Measurements from ENCODE around the gene GUK1.

The GUK1 gene

DNA sequence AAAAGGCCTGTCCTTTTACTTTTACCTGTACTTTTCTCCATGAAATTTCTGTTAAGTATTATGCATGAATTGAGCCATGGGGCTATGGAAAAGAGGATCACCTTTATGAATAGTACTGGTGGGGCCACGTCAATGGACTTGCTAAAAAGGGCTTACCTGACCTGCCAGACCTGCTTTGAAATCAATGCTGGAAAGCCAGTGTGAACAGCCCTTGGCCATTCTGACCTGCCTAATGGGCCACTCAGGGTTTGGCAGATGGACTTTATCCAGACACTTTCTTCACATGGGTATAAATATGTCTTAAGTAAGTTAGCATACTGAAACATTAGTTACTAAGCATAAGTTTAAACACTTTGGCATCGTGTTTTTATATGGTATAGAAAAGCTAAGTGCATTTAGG, 8.3 kb upstream of the GUK1 start:
- DNase-seq (ENCODE audit: low spot score): no peak

DNA sequence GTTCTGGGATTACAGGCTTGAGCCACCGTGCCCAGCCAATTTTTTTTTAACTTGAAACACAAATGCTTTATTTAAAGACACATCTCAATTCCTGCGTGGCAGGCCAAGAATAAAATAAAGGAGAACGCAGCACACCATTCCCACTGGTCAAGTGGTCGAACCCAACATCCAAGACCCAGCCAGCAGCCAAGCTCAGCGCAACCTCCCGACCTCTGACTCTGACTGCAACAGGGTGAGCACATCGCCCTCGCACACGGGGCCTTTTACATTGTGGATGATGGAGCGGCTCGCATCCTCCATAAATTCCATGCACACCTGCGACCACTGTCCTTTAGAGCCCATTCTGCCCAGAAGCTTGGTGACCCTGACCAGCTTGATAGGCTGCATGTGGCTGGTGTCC, 5.5 kb upstream of the GUK1 start:
- no peak for DNase-seq (ENCODE audit: low spot score)

DNA sequence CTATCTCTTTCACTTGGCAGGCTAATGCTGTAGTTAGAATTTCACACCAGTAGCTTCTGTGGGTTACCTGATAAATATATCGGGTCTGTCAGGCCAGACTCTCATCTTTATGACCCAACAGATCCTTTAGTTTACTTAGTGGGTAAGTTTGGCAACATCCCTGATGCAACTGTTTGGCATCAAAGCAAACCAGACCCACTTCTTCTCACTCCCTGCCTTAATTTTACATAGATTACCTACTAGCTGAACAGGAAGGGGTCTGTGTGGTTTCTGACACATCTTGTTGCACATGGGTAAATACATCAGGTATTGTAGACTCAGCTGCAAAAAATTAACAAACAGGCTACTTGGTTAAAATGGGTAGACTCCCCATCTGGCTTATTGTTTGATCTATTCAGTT, 3.2 kb upstream of the GUK1 start:
- no peak for DNase-seq (ENCODE audit: low spot score)

DNA sequence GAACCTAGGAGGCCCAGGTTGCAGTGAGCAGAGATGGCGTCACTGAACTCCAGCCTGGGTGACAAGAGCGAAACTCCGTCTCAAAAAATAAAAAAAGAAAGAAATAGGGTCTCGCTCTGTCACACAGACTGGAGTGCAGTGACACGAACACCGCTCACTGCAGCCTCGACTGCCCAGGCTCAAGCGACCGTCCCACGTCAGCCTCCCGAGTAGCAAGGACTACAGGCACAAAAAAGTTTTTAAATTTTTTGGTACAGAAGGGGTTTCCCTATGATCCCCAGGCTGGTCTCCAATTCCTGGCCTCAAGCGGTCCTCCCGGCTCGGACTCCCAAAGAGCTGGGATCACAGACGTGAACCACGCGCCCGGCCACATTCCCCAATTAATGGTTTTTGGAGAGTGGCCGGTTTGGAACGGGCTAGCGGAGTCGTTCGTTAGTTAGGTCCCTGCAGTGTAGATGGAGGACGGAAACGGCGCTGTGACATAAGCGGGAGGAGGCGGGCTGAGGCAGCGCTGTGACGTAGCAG, 611 bp upstream of the GUK1 start:
- no peak for DNase-seq (ENCODE audit: low spot score)

DNA sequence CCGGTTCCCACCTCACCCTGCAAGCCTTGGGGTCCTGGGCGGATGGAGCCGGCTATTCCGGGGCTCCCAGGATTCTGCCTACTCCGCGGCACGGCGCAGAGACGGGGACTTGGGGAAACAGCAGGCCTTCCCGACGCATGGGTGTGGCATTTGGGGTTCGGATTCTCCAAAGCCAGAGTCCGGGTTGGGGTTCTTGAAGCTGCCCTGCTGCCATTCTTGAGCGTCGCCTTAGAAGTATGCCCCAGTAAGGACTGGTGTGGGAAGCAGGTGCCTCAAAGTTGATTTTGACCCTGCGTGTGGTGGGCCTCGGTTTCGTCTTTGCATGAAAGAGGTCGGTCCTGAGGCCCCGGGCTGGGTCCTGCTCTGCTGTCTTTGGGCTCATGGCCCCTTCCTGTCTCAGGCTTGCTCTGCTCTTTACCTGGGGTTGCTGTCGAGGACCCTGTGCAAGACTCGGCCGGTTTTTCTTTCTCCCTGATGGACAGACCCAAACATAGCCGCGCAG, 696 bp downstream of the GUK1 start:
- DNase-seq (ENCODE audit: low spot score): no peak

DNA sequence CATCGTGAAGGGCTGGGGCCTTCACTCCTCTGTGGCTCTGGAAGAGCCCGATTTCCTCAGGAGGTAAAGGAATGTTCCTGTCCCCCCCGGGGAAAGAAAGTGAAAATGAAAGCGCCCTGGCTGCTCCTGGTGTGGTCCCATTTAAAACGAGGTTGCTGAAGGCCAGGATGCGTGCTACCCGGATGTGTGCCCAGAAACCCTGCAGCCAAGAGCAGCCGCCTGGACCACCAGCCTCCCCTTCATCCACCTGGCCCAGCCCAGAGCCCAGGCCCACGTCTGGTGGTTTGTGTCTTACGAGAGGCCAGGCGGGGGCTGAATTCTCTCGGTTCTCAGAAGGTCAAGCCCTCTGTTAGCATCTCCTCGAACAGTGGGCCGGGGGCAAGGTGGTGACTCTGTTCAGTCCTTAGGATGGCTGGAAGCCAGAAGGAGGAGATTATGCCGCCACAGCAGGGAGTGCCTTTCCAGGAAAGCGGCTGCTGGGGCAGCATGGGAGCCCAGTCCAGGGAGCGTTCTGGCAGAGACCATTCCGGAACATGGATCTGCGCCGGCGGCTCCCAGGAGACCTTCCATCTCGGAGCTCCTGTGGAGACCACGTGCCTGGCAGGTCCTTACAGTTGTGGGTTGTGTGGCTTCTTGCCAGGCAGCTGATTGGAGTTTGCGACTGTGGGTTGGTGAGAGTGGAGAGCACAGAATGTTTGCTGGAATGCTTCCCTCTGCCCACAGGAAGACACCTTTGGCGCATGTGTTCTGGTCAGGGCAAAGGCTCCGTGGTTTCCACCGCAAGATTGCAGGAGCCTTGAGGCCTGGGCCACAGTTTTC, 1.4 kb downstream of the GUK1 start:
- DNase-seq (ENCODE audit: low spot score): peak; percentile 37

DNA sequence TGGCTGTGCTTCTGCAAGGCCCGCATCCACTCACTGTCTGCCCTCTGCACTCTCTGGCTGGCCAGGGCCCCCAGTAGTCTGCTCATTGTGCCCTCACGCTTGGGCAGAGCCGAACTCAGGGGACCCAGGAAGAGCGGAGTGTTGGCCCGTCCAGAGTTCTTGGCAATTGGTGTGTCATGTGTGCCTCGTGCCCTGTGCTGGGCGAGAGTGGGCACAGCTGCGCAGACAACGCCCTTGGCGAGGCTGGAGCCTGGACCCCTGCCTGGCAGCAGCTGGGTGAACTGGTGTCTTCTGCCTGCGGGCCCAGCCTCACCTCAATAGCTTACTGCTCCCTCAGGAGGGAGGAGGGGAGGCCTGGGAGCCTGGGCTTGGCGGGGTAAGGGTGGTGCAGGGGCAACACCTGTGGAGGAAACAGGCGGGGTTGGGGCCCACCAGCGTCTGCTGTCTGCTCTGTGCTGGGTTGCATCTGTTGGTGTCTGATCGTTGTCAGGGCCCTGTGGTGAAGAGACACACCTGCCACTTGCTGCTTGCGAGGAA, 2.1 kb downstream of the GUK1 start:
- no peak for DNase-seq (ENCODE audit: low spot score)

DNA sequence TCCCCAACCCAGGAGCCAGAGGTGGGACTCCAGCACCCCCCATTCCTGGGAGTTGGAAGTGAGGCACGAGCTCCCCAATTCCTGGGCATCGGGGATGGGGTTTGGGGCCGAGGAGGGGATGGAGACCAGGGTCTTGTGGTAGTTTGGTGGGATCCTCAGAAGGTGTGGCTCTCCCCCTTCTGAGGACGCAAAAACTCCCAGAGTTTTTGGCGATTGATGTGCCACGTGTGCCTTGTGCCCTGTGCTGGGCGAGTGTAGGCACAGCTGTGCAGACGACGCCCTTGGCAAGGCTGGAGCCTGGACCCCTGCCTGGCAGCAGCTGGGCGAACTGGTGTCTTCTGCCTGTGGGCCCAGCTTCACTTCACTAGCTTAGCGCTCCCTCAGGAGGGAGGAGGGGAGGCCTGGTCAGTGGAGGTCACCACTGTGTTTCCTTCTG, 2.6 kb downstream of the GUK1 start:
- DNase-seq (ENCODE audit: low spot score): no peak

DNA sequence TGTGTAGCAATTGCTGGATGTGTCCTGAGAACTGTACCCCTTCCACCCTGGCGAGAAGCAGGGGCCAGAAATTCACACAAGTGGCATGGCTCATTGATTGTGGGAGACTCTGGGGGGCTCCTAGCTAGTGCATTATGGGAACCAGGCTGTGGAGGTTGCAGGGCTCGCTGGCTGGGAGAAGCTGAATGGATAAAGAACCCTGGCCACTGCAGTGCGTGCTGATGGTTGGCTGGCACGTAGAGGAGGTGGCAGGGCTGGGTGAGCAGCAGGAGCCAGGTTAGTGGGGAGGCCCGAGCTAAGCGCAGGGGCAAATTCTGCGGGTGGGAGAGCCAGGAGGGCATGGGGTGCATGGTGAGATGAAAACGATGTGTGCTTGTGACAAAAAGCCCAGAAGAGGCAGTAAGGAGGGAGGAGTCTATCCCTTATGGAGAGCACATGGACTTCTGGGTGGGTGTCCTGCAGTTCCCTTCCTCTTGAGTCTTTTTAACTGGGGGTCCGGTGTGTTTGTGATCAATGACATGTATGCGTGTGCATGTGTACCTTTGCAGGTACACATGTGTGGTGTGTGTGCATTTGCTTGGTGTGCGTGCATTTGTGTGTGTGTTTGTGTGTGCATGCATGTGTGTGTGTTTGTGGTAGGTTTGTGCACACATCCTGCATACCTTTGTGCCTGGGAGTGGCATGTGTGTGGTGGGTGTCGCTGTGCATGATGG, 3.6 kb downstream of the GUK1 start:
- DNase-seq (ENCODE audit: low spot score): no peak

DNA sequence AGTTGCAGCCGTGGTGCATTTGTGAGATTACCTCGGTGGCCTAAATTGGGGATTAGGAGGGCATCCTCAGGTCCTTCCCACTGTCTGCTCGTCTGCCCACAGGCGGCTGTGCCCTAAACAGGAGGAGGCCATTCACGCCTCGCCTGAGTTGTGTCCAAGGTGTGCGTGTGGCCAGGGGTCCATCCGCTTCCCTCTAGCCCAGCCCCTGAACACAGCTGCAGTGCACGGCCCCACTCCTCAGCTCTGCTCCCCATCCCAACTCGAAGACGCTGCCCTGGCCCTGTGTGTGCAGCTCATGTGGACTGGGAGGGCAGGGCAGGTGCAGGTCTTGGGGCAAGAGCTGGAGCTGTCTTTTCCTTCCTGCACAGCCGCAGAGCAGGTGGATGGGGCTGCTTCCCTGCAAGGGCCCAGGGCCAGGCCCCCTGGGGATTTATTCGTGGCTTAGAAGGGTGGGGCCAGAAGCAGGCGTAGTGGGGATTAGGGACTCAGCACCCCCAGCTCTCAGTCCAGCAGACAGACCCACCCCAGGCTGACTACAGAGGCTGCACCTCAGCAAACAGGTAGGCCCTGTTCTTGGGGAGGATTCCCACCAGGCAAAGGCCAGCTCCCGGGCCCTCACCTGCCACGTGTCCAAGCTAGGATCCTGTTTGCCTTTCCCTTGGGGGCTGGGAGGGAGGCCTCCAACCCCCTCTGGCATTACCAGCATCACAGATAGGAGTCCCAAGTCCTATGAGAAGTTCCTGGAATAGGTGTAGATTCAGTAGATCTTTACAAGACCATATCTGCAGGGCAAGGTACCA, 4.3 kb downstream of the GUK1 start:
- no peak for DNase-seq (ENCODE audit: low spot score)

DNA sequence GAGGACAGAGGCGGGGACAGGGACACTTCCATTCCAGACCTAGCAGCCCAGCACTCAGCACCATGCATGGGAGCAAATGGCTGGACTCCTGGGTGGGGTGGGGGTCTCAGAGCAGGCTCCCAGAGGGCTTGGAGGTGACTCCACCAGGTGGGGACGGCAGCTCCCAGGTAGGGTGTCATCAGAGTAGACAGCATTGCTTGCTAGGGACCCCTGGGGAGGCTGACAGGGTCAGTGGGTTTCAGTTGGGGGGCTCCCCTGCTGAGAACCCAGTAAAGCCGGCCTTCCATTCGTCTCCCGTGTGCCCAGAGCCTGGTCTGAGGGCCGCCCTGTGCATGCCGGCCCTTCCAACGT, 4.9 kb downstream of the GUK1 start:
- no peak for DNase-seq (ENCODE audit: low spot score)

DNA sequence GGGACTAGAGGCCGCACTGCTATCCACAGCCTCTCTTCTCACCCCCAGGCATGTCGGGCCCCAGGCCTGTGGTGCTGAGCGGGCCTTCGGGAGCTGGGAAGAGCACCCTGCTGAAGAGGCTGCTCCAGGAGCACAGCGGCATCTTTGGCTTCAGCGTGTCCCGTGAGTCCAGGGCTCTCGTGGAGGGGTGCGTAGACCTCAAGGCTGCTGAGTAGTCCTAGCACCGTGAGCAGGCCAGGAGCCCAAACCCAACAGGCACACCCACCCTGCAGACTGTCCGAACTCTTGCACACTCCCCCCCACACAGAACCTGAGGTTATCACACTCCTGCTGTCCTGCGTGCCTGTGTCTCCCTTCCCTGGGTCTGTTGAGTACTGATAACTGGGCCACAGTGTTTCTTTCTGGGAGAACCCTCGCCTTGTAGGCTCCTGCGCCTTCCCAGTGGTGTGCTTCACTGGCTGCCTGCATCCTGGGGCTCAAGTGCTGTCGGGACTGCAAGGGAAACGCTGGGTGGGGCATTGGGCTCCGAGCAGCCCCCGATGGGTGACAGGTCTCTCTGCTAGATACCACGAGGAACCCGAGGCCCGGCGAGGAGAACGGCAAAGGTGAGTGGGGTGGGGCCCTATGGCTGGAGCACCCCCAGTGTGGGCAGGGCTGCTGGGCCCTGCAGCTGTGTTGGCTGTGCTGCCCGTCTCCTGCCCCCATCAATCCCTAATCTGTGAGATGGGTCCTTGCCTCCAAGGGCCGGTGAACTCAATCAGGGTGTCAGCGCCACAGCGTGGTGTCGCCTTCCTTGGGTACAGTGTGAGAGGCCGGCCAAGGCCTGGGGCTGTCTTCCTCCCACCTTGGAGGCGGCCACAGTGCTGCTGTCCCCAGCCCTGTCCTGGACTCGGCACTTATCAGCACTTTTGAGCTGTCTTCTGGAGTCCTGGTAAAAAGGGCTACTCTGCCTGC, 5.7 kb downstream of the GUK1 start:
- no peak for DNase-seq (ENCODE audit: low spot score)

DNA sequence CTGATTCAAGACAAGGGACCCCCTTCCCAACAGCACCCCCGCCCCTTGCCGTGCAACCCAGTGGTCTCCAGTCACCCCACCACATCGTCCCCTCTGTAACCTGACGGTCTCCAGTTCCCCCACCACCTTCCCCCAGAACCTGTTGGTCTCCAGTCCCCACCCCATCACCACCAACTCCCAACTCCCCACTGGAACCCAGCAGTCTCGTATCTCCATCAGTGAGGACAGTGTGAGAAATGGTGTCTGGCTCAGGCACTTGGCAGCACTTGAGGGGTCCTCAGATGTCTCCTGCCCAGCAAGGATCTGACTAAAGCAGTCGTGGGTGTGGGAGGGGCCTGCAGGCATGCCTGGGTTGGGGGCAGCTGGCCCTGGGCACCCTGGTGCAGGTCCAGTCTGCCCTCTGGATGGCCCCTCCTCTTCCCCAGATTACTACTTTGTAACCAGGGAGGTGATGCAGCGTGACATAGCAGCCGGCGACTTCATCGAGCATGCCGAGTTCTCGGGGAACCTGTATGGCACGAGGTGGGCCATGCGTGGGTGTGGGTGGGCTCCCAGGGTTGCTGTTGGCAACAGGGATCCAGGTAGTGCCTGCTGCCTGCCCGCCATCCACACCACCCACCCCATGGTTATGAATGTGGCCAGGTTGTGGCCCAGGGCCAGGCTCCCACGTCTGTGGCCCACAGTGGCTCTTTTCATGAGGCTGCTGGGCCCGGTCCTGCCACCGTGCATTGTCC, 6.5 kb downstream of the GUK1 start:
- no peak for DNase-seq (ENCODE audit: low spot score)

DNA sequence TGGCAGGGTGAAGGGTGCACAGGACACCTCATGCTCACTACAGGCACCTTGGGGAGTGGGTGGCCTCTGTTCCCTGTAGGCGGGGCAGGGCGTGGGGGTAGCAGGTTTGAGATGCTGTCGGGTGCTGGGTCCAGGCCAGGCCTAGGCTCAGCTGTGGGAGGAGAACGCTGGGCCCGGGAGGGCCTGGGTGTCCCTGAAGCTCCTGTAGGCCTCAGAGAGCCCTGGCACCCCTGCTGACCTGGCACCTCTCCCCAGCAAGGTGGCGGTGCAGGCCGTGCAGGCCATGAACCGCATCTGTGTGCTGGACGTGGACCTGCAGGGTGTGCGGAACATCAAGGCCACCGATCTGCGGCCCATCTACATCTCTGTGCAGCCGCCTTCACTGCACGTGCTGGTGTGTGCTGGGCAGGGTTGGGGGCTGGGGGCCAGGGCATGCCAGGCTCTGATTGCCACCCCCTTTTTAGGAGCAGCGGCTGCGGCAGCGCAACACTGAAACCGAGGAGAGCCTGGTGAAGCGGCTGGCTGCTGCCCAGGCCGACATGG, 7.1 kb downstream of the GUK1 start:
- no peak for DNase-seq (ENCODE audit: low spot score)

DNA sequence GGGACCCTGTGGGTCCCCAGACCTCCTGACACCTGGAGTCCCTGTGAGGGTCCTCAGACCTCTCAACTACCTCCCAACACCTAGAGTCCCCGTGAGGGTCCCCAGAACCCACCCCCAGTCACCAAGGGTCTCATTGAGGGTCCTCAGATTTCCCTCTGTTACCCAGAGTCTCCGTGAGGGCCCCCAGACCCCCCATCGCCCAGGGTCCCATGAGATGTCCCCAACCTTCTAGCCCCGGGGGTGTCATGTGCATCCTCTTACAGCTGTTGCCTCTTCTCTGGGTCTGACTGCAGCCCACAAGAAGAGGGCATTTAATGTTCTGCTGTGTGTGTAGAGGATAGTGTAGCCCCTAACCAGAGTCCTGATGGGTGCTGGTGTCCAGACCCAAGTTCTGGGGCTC, 7.7 kb downstream of the GUK1 start:
- DNase-seq (ENCODE audit: low spot score): no peak

DNA sequence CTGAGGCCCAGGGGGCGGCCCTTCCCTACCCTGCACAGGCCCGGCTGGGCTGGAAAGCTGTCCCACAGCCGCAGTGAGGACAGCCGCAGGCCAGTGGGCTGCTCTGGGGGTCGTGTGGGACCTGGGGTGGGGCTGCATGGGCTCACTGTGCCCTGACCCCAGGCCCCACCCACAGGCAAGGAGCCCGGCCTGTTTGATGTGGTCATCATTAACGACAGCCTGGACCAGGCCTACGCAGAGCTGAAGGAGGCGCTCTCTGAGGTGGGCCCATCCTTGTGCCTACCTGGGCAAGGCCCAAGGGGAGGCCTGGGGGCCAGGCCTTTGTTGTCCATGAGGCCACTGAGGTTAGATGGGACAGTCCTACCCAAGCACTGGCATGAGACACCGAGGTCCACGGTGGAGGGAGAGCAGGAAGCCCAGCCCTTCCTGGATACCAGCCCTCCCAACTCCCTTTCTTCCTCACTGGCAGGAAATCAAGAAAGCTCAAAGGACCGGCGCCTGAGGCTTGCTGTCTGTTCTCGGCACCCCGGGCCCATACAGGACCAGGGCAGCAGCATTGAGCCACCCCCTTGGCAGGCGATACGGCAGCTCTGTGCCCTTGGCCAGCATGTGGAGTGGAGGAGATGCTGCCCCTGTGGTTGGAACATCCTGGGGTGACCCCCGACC, 8.2 kb downstream of the GUK1 start:
- DNase-seq (ENCODE audit: low spot score): peak; percentile 31

DNA sequence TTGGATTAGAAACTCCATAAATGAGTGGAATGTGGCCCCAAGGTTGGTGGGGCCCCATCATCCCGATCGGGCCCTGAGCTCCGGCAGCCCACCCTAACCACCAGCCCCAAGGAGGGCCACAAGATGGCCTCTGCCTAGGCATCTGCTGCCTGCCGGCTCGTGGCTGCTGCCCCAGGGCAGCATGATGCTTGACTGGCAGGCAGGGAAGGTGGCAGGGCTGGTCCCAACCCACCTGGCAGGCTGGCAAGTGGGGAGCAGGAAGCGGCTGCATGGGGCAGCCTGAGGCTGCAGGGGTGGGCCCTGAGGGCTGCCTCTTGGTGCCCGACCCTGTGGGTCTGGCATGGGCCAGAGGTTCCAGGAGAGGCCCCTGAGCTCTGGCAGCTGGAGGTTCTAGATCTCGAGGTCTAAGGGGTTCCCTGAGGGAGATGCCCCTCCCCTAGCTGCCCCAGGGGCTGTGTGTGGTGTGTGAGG, 8.9 kb downstream of the GUK1 start:
- DNase-seq (ENCODE audit: low spot score): no peak

DNA sequence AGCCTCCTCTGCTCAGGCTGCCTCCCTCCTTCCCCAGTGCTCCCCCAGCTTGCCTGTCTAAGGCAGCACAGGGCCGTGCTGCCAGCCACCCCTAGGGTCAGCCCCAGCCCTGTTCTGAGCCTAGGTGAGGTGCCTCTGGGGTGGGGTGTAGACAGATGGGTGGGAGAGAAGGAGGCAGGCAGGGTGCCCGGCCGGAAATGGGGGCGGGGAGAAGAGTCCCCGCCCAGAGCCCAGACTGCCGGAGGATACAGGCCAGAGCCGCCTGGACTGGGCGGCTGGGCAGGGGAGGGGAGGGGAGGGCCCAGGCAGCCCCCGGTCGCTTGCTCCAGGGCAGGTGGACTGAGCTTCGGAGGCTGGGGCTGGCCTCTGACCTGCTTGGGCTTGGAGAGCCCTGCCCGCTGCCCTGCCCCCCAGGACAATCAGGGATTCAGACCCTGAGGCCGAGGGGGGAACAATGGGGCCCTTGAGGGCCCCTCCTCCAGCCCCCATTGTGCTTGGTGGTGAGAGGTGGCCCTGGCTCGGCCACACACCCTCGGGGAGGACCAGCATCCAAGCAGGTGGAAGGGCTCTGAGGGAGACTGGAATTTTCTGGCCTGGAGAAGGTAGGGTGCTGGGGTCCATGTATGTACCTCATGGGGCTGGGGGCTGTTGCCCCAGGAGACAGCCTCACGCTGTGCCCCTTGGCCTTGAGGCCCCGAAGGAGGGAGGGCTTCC, 9.5 kb downstream of the GUK1 start, which contains the start of gene GJC2:
Gene GJC2, plus strand, starts transcription at position 525 of the 714 bp plus-strand sequence. CDS start 7,829 bp downstream, outside the sequence.
- peak; percentile 72 for DNase-seq (ENCODE audit: low spot score)

DNA sequence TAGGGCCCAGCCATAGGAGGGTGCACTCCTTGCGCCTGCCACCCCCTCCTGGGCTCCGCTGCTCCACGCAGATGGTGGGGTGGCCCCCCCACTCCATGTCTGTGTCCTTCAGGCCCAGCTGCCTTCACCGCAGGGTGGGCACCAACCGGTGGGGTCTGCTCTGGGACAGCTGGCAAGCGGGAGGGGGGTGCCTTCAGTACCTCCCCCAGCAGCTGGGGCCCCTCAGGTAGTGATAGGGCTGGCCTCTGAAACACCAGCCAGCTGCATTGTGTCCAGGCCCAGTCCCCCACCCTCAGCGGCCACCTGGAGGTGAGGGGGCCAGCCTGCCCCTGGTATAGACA, 10.0 kb downstream of the GUK1 start:
- no peak for DNase-seq (ENCODE audit: low spot score)
